NCI-H1105 treated with DMSO at 0.1 percent for 48 hours (cell line): ENCODE data around the gene DDC.
"Not testable (repeated sequence)": the region's sequence is repeated elsewhere in the genome, so short reads cannot be mapped to it uniquely, and the experiment has no call there.

Source experiments
- DNase-seq: peaks from one replicate; lab custom pipeline; 2025; lab: John Stamatoyannopoulos, UW

DDC gene

GRCh38 chr7:50589364-50589763, 24.2 kb upstream of the DDC start:
- DNase-seq, result no peak

DNA sequence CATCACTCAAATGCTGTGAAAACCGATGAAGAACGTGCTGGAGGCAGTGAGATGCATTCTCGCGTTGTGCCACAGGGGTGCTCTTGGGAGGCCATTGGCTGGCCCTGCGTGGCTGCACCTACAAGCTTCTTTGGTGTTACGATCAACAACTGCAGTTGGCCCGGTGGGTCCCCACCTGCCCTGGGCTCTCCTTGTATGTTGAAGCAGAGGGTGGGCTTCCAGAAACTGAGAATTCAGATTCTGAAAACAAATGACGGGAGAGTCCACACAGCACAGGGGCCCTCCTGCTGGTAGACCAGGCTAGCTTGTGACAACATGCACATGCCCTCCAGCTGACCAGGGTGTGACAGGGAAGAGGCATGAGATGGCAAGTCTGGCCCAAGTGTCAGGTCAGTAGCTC, 23.7 kb upstream of the DDC start:
- no peak for DNase-seq

- no peak for DNase-seq
These were observed 22.5 kb upstream of the DDC start for GRCh38 chr7:50587737-50588136.

DNA sequence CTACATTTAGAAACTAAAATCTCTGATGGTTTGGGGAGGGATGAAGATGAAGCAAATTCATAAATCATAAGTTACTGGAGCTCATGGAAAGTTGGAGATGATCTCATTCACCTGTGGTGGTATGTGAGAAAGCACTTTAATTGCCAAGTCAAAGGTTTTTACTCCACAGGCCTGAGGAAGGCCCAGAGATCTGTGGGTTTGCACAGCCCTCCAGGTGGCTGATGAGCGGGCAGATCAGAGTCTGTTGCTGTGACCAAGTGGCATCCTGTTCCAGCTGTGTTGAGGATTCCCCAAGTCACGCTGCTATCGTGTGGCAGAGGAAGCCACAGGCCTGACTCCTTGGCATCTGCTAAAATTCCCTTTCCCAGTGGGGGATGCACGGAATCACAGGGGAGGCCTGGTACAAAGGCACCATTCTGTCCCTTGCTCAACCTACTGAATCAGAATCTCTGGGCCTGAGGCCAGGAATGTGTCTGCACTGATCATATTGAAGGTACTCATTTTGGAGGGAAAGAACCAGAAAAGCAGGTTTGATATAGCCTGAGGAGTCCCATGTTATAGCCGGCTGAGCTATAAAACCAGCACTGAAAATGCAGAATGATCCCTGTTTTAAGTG, 19.7 kb upstream of the DDC start:
- no peak for DNase-seq

GRCh38 chr7:50584386-50584785, 19.2 kb upstream of the DDC start:
- no peak for DNase-seq

DNA sequence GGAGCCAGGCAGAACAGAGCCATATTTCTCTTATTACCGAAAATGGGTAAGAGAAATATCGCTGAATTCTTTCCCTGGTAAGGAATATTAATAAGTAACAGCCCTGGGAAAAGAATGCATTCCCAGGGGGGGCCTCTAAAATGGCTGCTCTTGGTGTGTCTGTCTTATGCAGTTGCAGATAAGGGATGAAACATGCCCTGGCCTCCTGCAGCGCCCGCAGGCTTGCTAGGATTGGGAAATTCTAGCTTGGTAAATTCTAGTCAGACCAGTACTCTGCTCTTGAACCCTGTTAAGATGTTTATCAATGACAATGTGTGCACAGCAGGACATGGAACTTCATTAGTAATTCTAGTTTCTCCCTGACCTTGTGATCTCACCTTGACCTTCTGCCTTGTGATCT, 18.1 kb upstream of the DDC start:
- not testable (repeated sequence) for DNase-seq

GRCh38 chr7:50582271-50582670, 17.1 kb upstream of the DDC start:
- DNase-seq, result not testable (repeated sequence)

DNA sequence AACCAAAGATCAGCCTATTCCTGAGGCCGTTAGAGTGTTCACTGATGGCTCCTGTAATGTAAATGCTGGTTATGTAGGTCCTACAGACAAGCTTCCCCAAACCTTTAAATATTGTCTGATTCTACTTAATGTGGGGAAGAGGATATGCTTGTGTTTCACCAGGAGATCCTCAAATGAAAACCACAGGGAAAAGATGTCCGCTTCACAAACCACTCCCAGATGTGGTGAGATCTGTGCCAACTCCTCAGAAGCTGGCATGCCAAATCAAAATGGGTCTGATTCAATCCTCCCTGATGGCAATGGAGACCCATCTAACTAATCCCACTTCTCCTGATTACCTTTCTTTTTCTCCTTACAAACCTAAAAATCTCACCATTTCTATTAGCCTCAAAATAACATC, 15.5 kb upstream of the DDC start:
- DNase-seq, result not testable (repeated sequence)

DNA sequence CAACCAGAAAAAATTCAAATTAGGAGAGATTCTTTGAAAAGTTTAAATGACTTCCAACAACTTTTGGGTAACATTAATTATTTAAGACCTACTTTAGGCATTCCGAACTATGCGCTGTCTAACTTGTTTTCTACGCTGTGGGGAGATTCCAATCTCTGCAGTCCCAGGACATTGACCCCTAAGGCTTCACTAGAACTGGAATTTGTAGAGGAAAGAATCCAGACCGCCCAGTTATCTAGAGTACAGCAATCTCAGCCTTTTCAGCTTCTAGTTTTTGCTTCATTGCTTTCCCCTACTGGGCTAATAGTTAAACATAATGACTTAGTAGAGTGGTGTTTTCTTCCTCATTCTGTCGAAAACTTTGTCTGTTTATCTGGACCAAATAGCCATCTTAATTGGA, 14.9 kb upstream of the DDC start:
- no peak for DNase-seq

- not testable (repeated sequence) for DNase-seq
These were observed 12.9 kb upstream of the DDC start for GRCh38 chr7:50578105-50578504.

DNA sequence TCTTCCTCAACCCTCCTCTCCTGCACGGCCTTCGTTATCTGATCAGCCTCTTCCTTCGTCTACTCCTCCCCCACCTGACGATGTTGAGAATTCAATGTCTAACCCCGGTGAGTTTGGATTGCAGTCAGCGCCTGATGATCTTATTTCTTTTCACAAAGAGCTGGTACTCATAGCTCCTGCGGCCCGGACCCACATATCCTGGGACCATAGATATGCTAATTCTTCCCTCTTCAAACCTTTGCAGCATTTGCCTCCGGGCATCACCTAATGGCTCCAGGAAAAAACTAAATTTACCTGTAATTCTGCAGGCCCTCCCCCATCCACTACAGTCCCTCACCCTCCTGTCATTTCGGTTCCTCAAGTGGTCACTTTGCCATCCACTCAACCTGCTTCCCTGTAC, 12.4 kb upstream of the DDC start:
- no peak for DNase-seq

GRCh38 chr7:50576388-50576787, 11.2 kb upstream of the DDC start:
- DNase-seq, result not testable (repeated sequence)

DNA sequence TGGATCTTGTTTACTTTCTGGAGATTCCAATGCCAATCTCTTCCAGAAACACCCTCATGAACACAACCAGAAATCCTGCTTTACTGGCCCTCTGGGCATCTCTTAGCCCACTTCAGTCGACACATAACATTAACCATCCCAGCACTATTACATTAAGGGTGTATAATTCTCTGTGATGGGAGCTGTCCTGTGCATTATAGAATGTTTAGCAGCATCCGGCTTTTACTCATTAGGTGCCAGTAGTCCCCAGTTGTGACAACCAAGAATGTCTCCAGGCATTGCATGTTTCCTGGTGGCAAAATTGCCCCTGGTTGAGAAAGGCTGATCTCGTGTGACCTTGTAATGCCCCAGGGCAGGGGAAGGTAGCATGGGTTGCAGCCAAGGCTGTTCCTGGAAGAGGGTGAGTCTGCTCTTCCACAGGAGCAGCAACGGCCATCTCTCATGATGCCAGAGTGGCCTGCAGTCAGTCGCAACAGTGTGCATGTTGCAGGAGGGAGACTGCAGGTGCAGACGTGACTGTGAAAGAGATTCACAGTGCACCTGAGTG, 2.6 kb upstream of the DDC start:
- DNase-seq, result no peak

- no peak for DNase-seq
These were observed 772 bp upstream of the DDC start for GRCh38 chr7:50565977-50566376.

DNA sequence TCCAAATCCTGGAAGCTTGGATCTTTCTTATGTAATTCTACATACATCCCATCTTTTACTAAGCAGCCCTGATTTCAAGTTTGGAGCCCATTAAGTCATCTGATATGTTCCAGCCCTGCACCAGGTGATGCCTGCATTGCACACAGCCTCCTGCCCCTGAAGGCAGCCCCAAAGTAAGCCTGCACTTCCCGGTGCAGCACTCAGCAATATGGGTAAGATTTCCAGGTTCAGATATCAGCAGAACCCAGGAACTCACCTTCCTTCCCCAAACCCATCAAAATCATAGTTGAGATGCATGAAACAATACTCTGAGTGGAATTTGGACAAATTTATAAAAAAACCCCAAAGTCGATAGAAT, 333 bp upstream of the DDC start:
- no peak for DNase-seq

- DNase-seq, result no peak
These were observed 1.0 kb downstream of the DDC start for GRCh38 chr7:50564171-50564570.

GRCh38 chr7:50562136-50562535, 3.1 kb downstream of the DDC start:
- no peak for DNase-seq

- peak; percentile 86 for DNase-seq
These were observed 4.3 kb downstream of the DDC start for GRCh38 chr7:50560865-50561351.

- DNase-seq, result no peak
These were observed 5.3 kb downstream of the DDC start for GRCh38 chr7:50559881-50560280.

- DNase-seq, result peak; percentile 50
These were observed 6.7 kb downstream of the DDC start for GRCh38 chr7:50558294-50559053.

GRCh38 chr7:50557099-50557498, 8.1 kb downstream of the DDC start:
- no peak for DNase-seq

DNA sequence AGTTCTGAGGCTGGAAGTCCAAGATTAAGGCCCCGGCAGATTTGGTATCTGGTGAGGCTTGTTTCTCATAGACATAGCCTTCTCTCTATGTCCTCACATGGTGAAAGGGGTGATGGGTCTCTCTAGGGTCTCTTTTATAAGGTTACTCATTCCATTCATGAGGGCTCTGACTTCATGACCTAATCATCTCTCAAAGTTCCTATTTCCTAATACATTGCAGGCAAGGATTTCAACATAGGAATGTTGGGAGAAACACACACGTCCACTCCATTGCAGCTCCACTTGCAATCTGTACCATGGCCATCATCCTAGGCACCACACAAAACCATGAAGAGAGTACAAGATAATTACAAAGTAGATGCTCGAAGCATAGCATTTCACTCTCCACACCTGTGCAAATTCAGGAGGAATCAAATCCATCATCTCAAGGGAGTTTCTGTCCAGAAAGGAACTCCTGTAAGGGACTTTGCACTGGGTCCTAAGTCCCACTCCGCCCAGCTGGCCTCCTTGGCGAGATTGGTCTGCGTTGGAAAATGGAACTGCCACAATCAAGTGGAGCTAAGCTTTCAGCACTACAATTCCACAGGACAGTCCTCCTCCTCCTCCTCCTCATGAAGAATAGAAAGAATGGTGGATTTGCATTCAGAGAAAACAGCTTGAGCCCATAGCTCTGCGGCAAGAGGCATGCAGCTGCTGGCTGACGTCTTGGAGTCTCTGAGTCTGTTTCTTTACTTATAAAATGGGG, 8.8 kb downstream of the DDC start:
- DNase-seq, result no peak
